ENCODE data around the gene USP17L19.
"Not testable (repeated sequence)": the region's sequence is repeated elsewhere in the genome, so short reads cannot be mapped to it uniquely, and the experiment has no call there.

GRCh38 chr4:9267319-9267718 lies 14.1 kb downstream of the USP17L19 start, which contains the start of gene USP17L22:
- TF ChIP-seq, protein P1, sequence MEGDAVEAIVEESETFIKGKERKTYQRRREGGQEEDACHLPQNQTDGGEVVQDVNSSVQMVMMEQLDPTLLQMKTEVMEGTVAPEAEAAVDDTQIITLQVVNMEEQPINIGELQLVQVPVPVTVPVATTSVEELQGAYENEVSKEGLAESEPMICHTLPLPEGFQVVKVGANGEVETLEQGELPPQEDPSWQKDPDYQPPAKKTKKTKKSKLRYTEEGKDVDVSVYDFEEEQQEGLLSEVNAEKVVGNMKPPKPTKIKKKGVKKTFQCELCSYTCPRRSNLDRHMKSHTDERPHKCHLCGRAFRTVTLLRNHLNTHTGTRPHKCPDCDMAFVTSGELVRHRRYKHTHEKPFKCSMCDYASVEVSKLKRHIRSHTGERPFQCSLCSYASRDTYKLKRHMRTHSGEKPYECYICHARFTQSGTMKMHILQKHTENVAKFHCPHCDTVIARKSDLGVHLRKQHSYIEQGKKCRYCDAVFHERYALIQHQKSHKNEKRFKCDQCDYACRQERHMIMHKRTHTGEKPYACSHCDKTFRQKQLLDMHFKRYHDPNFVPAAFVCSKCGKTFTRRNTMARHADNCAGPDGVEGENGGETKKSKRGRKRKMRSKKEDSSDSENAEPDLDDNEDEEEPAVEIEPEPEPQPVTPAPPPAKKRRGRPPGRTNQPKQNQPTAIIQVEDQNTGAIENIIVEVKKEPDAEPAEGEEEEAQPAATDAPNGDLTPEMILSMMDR (conservative IDR thresholded peaks at IDR 0.05), result not testable (repeated sequence)
- TF ChIP-seq ZFX (IDR thresholded peaks at IDR 0.05), result not testable (repeated sequence)

Measured in C4-2B (cell line).